Measurements from ENCODE around the gene GABBR1.

The GABBR1 gene

DNA sequence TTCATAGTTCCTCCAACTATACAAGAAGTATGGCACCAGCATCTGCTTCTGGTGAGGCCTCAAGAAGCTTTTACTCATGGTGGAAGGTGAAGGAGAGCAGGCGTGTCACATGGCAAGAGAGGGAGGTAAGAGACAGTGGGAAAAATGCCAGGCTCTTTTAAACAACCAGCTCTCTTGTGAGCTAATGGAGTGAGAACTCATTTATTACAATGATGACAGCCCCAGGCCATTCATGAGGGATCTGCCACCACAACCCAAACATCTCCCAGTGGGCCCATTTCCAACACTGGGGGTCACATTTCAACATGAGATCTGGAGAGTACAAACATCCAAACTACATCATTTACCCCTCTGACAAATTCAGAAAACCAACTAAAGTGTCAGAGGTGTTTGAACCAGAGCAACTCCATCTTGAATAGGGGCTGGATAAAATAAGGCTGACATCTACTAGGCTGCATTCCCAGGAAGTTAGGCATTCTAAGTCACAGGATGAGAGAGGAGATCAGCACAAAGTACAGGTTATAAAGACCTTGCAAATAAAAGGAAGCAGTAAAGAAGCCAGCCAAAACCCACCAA, 71.3 kb downstream of the GABBR1 start:
- no peak for FAIRE-seq

DNA sequence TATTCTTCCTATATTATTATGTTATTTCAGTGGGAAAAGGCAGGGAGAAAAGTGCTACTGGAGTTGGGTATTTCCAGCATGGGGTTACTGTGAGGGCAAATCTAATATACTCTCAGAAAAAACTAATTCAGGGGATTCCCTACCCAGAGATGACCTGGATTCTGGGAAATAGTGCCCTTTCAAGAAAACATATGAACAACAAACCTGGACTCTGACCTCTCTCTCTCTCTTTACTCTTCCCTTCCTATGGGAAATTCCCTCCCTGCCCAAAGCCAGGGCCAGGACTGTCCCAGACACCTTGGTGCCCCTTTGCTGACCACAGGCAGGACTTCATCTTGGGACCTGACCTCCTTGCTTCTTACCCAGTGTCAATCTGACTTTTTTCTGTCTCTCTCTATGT, 71.9 kb downstream of the GABBR1 start:
- no peak for FAIRE-seq

GRCh38 chr6:29559524-29560287, 73.3 kb downstream of the GABBR1 start, which contains the start of gene UBD:
Gene UBD, minus strand, starts transcription at chr6:29559732. Its CDS starts 31 bp downstream, at chr6:29559701.
- FAIRE-seq, result no peak

DNA sequence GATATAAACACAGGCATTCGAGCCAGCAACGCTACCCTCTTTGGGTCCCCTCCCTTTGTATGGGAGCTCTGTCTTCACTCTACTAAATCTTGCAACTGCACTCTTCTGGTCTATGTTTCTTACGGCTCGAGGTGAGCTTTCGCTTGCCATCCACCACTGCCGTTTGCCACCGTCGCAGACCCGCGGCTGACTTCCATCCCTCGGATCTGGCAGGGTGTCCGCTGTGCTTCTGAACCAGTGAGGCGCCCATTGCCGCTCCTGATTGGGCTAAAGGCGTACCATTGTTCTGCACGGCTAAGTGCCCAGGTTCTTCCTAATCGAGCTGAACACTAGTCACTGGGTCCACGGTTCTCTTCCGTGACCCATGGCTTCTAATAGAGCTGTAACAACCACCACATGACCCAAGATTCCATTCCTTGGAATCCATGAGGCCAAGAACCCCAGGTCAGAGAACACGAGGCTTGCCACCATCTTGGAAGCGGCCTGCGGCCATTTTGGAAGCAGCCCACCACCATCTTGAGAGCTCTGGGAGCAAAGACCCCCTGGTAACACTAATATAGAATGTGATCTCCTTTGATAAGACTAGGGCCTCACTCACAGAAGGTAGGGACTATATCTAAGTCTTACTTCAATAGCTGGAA, 74.4 kb downstream of the GABBR1 start:
- FAIRE-seq, result no peak

DNA sequence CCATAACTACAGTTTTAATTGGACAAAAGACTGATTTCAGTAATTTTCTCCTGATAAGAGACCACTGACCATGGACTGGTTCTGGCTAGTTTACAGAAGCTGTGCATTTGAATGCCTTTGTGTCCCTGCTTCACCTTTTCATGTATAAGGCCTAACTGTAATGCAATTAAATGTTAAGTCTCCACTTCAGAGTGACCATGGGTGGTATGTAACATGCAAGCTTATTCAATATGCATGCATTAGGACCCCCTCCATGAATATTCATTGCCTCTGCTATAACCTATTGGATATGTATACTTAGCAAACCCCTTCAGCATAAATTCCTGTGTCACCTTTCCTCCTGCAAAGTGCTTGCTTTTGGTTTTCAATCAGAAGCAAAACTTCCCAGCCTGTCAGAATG, 75.7 kb downstream of the GABBR1 start:
- no peak for FAIRE-seq

DNA sequence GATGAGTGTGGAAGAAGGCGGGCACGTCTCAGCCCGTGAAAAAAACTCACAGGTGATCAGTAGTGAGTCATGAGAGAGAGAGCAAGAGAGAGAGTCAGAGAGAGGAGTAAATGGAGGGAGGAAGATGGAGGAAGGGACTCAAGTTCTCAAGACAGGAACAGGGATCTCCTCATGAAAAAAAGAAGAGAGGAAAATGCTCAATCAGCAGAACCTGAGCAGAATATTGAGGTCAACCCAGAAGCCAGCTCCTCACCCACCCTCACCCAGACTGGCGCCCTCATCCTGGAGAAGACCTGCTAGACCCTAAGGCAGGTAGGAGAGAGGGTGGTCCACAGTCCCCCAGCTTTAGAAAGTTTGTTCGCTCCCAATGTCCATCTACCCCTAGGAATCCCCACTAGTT, 78.2 kb downstream of the GABBR1 start:
- FAIRE-seq, result no peak

DNA sequence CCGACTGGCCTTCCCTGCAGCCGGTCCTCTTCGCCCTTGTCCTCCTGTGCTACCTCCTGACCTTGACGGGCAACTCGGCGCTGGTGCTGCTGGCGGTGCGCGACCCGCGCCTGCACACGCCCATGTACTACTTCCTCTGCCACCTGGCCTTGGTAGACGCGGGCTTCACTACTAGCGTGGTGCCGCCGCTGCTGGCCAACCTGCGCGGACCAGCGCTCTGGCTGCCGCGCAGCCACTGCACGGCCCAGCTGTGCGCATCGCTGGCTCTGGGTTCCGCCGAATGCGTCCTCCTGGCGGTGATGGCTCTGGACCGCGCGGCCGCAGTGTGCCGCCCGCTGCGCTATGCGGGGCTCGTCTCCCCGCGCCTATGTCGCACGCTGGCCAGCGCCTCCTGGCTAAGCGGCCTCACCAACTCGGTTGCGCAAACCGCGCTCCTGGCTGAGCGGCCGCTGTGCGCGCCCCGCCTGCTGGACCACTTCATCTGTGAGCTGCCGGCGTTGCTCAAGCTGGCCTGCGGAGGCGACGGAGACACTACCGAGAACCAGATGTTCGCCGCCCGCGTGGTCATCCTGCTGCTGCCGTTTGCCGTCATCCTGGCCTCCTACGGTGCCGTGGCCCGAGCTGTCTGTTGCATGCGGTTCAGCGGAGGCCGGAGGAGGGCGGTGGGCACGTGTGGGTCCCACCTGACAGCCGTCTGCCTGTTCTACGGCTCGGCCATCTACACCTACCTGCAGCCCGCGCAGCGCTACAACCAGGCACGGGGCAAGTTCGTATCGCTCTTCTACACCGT, 79.5 kb downstream of the GABBR1 start:
- no peak for FAIRE-seq

DNA sequence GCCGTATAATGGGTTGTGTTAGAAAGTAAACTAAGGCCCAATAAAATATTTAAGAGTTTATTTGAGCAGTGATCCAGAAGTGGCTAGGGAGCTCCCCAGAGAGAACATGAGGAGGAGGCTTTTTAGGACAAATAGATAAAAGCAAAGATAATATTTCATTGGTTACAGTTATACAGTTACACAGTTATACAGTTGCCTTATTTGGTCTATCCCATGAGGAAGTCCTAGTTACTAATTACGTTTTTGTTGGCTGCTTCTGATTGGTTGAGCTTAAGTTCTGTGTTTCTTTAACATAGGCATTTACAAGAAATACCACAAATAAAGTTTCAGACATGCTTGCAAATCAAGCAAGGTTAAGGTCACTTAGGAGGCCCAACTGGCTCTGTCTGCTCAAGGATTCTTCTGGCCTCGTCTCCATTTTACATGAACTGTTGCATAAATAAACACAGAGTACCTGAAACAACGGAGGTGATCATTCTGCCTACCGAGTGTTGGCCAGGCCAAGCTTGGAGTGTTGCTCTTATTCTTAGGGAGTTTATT, 80.4 kb downstream of the GABBR1 start:
- FAIRE-seq, result peak; percentile 70

- FAIRE-seq, result no peak
These were observed 85.4 kb downstream of the GABBR1 start for GRCh38 chr6:29547573-29547972.

DNA sequence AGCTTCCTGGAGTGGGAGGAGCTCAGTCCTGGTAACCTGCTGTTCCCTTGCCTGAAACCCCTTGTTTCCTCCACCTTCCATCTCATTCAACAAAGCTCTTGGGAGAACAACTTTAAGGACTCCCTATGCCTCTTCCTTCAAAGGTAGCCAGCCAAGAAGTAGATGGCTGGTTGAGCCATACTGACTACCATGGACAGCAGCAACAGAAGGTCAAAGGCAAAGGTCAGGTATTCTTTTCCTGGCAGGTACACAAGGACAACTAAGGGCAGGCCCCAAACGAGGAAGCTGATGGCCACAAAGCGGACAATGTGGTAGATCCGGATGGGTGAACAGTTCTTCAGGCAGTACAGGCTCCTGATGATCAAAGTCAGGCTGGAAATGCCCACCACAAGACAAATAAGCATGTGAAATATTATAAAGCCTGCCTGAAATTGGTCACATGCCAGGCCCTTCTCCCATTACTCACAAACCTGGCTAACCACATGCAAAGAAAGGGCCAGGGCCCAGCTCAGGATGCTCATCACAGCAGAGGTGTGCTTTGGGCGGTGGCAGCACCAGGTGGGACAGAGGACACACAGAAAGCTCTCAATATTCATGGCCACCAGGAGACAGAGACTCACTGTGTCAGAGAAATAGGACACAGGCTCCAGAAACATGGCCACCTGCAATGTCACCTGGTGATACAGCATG, 95.1 kb downstream of the GABBR1 start:
- FAIRE-seq, result no peak

DNA sequence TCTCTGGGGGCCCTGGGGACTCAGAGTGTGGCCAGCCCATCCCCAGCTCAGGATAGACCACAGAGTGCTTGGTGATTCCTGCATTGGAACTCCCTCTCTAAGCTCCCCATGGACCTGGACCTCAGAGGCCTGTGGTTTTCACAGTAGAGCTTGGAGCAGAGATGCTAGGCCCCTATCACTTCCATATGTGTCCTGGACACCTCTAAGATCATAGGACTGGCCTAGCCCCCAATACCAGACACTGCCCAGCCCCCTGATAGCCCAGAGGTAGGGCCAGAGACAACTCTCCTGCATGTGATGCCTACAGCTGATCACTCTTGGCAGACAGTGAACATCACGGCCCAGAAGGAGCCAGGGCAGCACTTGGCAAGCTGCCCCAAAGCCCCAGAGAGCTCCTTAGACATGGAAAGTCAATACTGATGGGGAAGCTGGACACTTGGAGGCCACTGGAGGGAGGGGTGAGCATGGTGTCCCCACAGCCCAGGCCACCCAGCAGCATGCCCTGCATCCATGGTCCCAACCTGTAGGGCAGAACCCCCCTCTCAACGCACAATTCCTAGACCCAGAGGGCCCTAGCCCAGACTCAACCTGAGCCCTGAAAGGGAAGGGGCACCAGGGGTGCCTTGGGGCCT, 100.5 kb downstream of the GABBR1 start:
- FAIRE-seq, result no peak

DNA sequence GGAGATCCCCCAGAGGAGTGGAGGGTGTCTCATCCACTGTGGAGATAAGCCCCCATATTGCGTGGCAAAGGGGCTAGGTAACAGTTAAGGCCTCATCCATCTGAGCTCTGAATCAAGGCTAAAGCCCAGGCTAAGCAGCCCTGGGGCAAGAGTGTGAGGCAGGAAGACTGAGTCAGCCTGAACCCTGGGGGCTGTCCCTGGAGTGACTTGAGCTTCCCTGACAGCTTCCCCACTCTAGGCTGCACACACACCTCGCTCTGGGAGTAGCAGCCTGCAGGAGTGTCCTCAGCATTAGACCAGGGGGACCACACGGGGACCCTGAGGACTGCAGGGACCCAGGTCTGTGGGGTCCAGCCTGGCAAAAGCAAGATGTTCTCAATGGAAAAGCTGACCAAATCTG, 101.3 kb downstream of the GABBR1 start:
- FAIRE-seq, result no peak

GRCh38 chr6:29530671-29531310, 102.2 kb downstream of the GABBR1 start:
- no peak for FAIRE-seq

DNA sequence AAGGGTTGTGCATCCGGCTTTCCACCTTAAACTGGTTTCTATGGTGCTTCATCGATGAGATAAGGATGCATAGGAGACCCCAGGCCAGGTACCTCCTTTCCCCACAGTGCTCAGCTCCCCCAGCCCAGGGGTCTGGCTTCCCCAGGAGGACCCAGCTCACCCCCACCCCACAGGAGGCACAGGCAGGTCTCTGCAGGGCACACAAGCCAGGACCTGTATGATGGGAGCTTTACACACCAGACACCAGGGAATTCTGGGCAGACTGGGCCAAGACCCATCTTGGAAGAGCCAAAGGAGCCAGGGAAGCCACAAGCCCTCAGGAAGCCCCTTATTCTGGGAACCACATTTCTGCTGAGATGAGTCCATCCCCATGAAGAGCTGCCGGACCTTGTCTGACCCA, 103.0 kb downstream of the GABBR1 start:
- FAIRE-seq, result no peak

DNA sequence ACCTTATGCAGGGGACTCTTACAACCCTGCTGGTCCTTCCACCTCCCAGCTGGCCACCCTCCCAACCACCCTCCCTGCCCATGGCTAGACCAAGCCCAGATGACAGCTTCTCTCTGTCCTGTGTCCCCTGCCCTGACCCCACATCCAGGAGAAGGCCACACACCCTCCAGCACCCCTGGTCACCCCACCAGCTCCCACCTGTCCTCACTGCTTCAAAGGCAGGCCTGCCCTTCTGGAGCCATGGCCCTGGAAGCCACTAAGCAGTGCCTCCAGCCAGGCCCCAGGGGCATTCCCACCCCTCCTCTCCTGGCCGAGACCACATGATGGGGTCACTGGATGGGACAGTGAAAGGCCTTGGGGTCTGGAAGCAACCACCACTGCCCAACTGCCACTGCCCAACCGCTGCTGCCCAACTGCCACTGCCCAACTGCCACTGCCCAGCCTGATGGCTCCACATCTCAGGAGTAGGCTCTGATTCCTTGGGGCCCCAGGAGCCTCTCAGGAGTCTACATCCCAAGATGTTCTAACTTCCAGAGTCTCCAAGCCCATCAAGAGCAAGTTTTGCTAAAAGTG, 103.9 kb downstream of the GABBR1 start:
- FAIRE-seq, result no peak

- no peak for FAIRE-seq
These were observed 104.6 kb downstream of the GABBR1 start for GRCh38 chr6:29528300-29528931.

- no peak for FAIRE-seq
These were observed 105.4 kb downstream of the GABBR1 start for GRCh38 chr6:29527564-29527963.

DNA sequence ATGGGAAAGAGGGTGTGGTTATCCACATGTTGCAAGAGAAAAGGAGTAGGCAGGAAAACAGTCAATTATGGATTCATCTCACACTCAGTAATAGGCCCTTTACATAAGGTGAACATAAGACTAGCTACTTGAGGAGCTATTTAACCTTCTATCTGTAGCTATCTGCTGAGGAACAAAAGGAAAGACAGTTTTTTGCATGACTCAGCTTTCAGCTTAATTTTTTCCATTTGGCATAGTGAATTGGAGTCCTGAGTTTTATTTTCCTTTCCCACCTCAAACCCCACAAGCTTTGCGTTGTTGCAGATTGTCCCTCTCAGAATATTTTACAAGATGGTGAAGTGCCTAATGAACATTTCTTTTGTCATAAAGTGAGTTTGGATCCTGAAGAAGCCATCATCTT, 105.9 kb downstream of the GABBR1 start:
- no peak for FAIRE-seq

GRCh38 chr6:29525311-29525639, 107.7 kb downstream of the GABBR1 start:
- FAIRE-seq, result no peak

GRCh38 chr6:29524444-29525310, 108.3 kb downstream of the GABBR1 start:
- no peak for FAIRE-seq
